GM21360 (cell line): ENCODE results near the gene PPIL4.

Experiments used
- ATAC-seq: cut with Tn5 transposase; IDR thresholded peaks from one replicate; pipeline ENCODE4 v1.9.1; 2021; ENCODE audit warnings: mild to moderate bottlenecking, moderate library complexity; ENCODE audit not compliant: unreplicated experiment

The PPIL4 gene

GRCh38 chr6:149545754-149546471, at the start of gene PPIL4:
Gene PPIL4 (minus strand): TSS chr6:149546043. CDS start chr6:149546005, 38 bp downstream.
- ATAC-seq: peak; percentile 87

GRCh38 chr6:149593408-149593807, 47.6 kb upstream of the PPIL4 start:
- ATAC-seq: no peak

GRCh38 chr6:149592983-149593382, 47.1 kb upstream of the PPIL4 start:
- ATAC-seq: no peak

- no peak for ATAC-seq
Measured at GRCh38 chr6:149586149-149586548, 40.3 kb upstream of the PPIL4 start.

- no peak for ATAC-seq
Measured at GRCh38 chr6:149581349-149581748, 35.5 kb upstream of the PPIL4 start.

GRCh38 chr6:149580880-149581279, 35.0 kb upstream of the PPIL4 start:
- no peak for ATAC-seq

- no peak for ATAC-seq
Measured at GRCh38 chr6:149567945-149568585, 22.2 kb upstream of the PPIL4 start.

- ATAC-seq: no peak
Measured at GRCh38 chr6:149567194-149567586, 21.3 kb upstream of the PPIL4 start.

- ATAC-seq: peak; percentile 25
Measured at GRCh38 chr6:149566410-149567193, 20.8 kb upstream of the PPIL4 start.

GRCh38 chr6:149565527-149566409, 19.9 kb upstream of the PPIL4 start, which contains the start of gene GINM1:
Gene GINM1 (plus strand): TSS chr6:149566375. CDS start chr6:149566415, 40 bp downstream.
- peak; percentile 73 for ATAC-seq

- no peak for ATAC-seq
Measured at GRCh38 chr6:149563928-149564325, 18.1 kb upstream of the PPIL4 start.

- ATAC-seq: no peak
Measured at GRCh38 chr6:149563203-149563927, 17.5 kb upstream of the PPIL4 start.

- ATAC-seq: no peak
Measured at GRCh38 chr6:149560736-149561135, 14.9 kb upstream of the PPIL4 start.

- ATAC-seq: no peak
Measured at GRCh38 chr6:149559389-149559788, 13.5 kb upstream of the PPIL4 start.

- no peak for ATAC-seq
Measured at GRCh38 chr6:149558029-149558428, 12.2 kb upstream of the PPIL4 start.

- no peak for ATAC-seq
Measured at GRCh38 chr6:149551920-149552319, 6.1 kb upstream of the PPIL4 start.

GRCh38 chr6:149545258-149545753, 537 bp downstream of the PPIL4 start:
- peak; percentile 2 for ATAC-seq

- no peak for ATAC-seq
Measured at GRCh38 chr6:149544646-149545257, 1.1 kb downstream of the PPIL4 start.

- ATAC-seq: no peak
Measured at GRCh38 chr6:149541139-149541538, 4.7 kb downstream of the PPIL4 start.
